ENCODE measurements around the gene NPC1.
"Not testable (repeated sequence)": the region's sequence is repeated elsewhere in the genome, so short reads cannot be mapped to it uniquely, and the experiment has no call there.

NPC1 gene

DNA sequence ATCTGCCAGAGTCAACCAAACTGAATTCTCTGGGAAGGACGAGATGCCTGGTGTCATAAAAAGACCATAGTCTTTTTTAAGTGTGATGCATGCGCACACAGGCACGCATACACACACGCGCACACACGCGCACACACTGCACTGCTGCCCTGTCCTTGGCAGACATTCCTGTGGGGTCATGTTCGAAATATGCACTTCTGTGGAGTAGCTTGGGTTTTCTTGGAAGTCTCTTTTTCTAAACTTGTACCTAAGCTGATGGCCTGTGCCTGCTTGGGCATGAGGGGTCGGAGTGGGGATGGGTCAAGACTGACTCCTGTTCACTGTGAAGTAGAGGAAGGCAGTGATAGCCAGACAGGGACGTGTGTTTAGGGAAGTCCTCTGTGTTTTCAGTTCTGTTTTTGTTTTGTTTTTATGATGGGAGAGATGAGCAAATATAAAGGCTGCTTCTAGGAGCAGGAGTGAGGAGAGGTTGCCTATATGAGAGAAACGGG is 87.0 kb downstream of the NPC1 start:
- peak; percentile 66 for DNase-seq (ENCODE audit: low read depth)
- TF ChIP-seq, protein P1, sequence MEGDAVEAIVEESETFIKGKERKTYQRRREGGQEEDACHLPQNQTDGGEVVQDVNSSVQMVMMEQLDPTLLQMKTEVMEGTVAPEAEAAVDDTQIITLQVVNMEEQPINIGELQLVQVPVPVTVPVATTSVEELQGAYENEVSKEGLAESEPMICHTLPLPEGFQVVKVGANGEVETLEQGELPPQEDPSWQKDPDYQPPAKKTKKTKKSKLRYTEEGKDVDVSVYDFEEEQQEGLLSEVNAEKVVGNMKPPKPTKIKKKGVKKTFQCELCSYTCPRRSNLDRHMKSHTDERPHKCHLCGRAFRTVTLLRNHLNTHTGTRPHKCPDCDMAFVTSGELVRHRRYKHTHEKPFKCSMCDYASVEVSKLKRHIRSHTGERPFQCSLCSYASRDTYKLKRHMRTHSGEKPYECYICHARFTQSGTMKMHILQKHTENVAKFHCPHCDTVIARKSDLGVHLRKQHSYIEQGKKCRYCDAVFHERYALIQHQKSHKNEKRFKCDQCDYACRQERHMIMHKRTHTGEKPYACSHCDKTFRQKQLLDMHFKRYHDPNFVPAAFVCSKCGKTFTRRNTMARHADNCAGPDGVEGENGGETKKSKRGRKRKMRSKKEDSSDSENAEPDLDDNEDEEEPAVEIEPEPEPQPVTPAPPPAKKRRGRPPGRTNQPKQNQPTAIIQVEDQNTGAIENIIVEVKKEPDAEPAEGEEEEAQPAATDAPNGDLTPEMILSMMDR (conservative IDR thresholded peaks at IDR 0.05; ENCODE audit: low read length): no peak
- H3K4me3 ChIP-seq (ENCODE audit: low read length): no peak overlapping the region

DNA sequence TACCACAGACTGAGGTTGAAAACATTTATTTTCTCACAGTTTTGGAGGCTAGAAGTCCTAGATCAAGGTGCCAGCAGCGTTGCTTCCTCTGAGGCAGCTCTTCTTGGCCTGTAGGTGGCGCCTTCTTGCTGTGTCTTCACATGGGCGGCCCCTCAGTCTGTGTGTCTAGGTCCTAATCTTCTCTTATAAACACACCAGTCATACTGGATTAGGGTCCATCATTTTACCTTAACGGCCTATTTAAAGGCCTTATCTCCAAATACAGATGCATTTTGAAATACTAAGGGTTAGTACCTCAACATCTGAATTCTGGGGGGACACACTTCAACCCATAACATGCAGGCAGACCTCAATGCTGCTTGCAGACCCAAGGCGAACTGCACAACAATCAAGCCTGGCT is 87.4 kb downstream of the NPC1 start:
- DNase-seq (ENCODE audit: low read depth): peak; percentile 81
- TF ChIP-seq, protein P1 (conservative IDR thresholded peaks at IDR 0.05; ENCODE audit: low read length): peak; percentile 90
- no peak overlapping the region for H3K4me3 ChIP-seq (ENCODE audit: low read length)

DNA sequence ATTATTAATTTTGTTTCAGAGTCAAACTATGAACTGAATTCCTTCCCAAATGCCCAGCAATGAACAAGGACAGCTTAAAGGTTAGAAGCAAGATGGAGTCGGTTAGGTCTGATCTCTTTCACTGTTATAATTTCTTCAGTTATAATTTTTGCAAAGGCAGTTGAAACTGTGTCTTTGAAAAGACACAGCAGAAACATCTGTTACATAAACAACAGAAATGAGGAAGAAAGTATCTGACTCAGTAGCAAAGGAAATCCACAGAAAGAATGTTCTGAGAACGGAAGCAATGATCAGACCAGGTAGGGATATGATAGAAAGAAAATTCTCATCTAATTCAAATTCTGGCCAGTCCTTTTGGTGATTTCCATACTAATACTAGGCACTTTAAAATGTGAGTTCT is 88.2 kb downstream of the NPC1 start:
- no peak overlapping the region for H3K4me3 ChIP-seq (ENCODE audit: low read length)
- TF ChIP-seq, protein P1 (conservative IDR thresholded peaks at IDR 0.05; ENCODE audit: low read length): no peak
- no peak for DNase-seq (ENCODE audit: low read depth)

DNA sequence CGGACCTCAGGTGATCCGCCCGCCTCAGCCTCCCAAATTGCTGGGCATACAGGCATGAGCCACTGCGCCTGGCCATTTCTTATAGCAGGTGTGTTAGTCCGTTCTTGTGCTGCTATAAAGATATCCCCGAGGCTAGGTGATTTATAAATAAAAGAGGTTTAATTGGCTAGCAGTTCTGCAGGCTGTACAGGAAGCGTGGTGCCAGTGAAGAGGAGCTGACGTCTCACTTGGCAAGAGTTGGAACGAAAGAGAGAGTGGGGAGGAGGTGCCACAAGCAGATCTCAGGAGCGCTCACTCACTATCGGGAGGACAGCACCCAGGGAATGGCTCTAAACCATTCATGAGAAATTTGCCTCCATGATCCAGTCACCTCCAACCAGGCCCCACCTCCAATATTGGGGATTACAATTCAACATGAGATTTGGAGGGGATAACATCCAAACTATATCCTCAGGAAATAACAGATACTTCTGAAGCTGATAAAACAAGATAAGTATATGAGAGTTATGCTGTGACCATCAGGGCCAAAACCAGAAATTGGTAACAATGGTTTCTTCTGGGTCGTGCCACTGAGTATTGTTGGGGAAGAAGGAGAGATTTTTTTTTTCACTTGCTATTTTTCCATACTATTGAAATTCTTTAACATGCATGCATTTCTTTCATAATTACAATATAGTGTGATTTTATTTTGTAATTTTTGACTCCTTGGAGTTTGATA is 90.4 kb downstream of the NPC1 start:
- H3K4me3 ChIP-seq (ENCODE audit: low read length): no peak overlapping the region
- TF ChIP-seq, protein P1 (conservative IDR thresholded peaks at IDR 0.05; ENCODE audit: low read length): no peak
- DNase-seq (ENCODE audit: low read depth): no peak

DNA sequence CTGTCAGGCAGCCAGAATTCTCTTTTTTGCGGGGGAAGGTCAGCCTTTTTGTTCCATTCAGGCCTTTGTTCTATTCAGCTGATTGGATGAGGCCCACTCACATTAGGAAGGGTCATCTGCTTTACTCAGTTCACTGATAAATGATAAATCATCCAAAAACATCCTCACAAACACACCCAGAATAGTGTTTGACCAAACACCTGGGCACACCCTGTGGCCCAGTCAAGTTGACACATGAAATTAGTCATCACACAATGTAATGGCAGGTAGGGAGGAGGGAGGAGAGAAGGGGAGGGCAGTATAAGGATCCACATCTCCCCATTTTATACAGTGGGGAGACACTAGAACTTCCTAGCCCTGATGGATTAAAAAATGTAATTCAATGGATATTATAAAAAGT is 91.3 kb downstream of the NPC1 start:
- H3K4me3 ChIP-seq (ENCODE audit: low read length): no peak overlapping the region
- TF ChIP-seq, protein P1 (conservative IDR thresholded peaks at IDR 0.05; ENCODE audit: low read length): no peak
- DNase-seq (ENCODE audit: low read depth): no peak

DNA sequence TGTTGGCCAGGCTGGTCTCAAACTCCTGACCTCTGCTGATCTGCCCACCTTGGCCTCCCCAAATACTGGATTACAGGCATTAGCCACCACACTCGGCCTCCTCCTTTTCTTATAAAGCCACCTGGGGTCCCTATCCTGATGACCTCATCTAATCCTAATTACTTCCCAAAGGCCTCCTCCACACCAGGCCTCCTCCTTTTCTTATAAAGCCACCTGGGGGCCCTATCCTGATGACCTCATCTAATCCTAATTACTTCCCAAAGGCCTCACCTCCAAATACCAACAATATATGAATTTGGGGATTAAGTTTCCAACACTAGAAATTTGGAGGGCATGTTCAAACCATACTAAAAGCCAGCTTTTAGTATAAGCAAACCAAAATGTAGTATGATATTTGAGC is 92.7 kb downstream of the NPC1 start:
- H3K4me3 ChIP-seq (ENCODE audit: low read length): no peak overlapping the region
- no peak for DNase-seq (ENCODE audit: low read depth)
- TF ChIP-seq, protein P1 (conservative IDR thresholded peaks at IDR 0.05; ENCODE audit: low read length): no peak

DNA sequence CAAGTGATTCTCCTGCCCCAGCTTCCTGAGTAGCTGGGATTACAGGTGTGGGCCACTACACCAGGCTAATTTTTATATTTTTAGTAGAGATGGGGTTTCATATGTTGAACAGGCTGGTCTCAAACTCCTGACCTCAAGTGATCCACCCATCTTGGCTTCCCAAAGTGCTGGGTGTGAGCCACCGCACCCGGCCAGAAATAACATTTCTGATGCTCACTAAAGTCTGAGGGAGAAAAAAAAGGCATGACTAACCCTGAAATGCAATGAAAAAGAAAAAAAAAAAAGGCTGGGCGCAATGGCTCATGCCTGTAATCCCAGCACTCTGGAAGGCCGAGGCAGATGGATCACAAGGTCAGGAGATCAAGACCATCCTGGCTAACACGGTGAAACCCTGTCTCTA is 96.7 kb downstream of the NPC1 start:
- H3K4me3 ChIP-seq (ENCODE audit: low read length); DNase-seq (ENCODE audit: low read depth): not testable (repeated sequence)
